WTC11 (cell line): Measurements from ENCODE around the gene TMEM63B. TPM values are rescaled to one million over a fixed set of nuclear protein-coding genes. Genes with fewer than 3 reads are reported as not detected.
"Not testable (repeated sequence)": the region's sequence is repeated elsewhere in the genome, so short reads cannot be mapped to it uniquely, and the experiment has no call there.

Experiments
- ATAC-seq: fragments of 200-7000 bp; cut with Tn5 transposase; 2 replicates; pipeline ENCODE4 v1.10.0; 2021; ENCODE audit warnings: mild to moderate bottlenecking, moderate library complexity
- CTCF ChIA-PET: fragments of 300-600 bp; sonication (Branson Sonifier 250); formaldehyde crosslinking; loops from one replicate; lab custom pipeline; 2021; ENCODE audit warnings: antibody characterized with exemption; lab: Charles Lee
- POLR2A ChIA-PET: fragments of 350-600 bp; sonication (Branson Sonifier 250); formaldehyde crosslinking; loops from one replicate; lab custom pipeline; 2021; ENCODE audit warnings: antibody characterized with exemption; lab: Charles Lee
- DNase-seq: peaks from one replicate; pipeline ENCODE4 v3.0.0; 2021; ENCODE audit warnings: low spot score
- H3K27ac Mint-ChIP-seq: 2 replicates; pipeline ENCODE4 v1.8.0; 2021; ENCODE audit warnings: mixed read lengths
- H3K27me3 Mint-ChIP-seq: 2 replicates; pipeline ENCODE4 v1.8.0; 2021; ENCODE audit warnings: low read depth, mild to moderate bottlenecking, moderate library complexity, mixed read lengths
- H3K36me3 Mint-ChIP-seq: 2 replicates; pipeline ENCODE4 v1.8.0; 2021; ENCODE audit warnings: mixed read lengths
- H3K4me1 Mint-ChIP-seq: 2 replicates; pipeline ENCODE4 v1.8.0; 2022; ENCODE audit warnings: mixed read lengths
- H3K4me3 Mint-ChIP-seq: 2 replicates; pipeline ENCODE4 v1.8.0; 2021; ENCODE audit warnings: mild to moderate bottlenecking, moderate library complexity, mixed read lengths
- H3K9me3 Mint-ChIP-seq: 2 replicates; pipeline ENCODE4 v1.8.0; 2021; ENCODE audit warnings: mixed read lengths
- AFF4 ChIP-seq: sonication (generic); formaldehyde crosslinking; IDR thresholded peaks from 2 replicates; pipeline ENCODE4 v1.8.1; 2023; ENCODE audit warnings: mild to moderate bottlenecking, missing genetic modification reagents, borderline replicate concordance
- E2F5 ChIP-seq: sonication (generic); formaldehyde crosslinking; IDR thresholded peaks from 2 replicates; pipeline ENCODE4 v1.8.1; 2022; ENCODE audit warnings: mild to moderate bottlenecking, moderate library complexity, missing genetic modification reagents
- GRHL2 ChIP-seq: fragments of 250-450 bp; sonication (Bioruptor Pico); IDR thresholded peaks from 2 replicates; pipeline ENCODE4 v1.8.0; 2022; ENCODE audit warnings: mild to moderate bottlenecking, moderate library complexity; ENCODE audit not compliant: insufficient replicate concordance, severe bottlenecking
- NR1H2 ChIP-seq: sonication (generic); formaldehyde crosslinking; IDR thresholded peaks from 2 replicates; pipeline ENCODE4 v1.9.0; 2021; ENCODE audit warnings: mild to moderate bottlenecking, moderate library complexity, missing genetic modification reagents
- PREB ChIP-seq: sonication (generic); formaldehyde crosslinking; IDR thresholded peaks from 2 replicates; pipeline ENCODE4 v1.8.1; 2022; ENCODE audit warnings: mild to moderate bottlenecking, missing genetic modification reagents, moderate library complexity, borderline replicate concordance
- STAT6 ChIP-seq: sonication (generic); formaldehyde crosslinking; conservative IDR thresholded peaks from 2 replicates; pipeline ENCODE4 v1.8.1; 2023; ENCODE audit warnings: mild to moderate bottlenecking, low read depth, missing genetic modification reagents, moderate library complexity
- TEAD1 ChIP-seq: sonication (generic); formaldehyde crosslinking; IDR thresholded peaks from 2 replicates; pipeline ENCODE4 v1.8.0; 2022; ENCODE audit warnings: mild to moderate bottlenecking, missing genetic modification reagents
- ZBTB21 ChIP-seq: sonication (generic); formaldehyde crosslinking; IDR thresholded peaks from 2 replicates; pipeline ENCODE4 v1.8.1; 2023; ENCODE audit warnings: mild to moderate bottlenecking, missing genetic modification reagents, borderline replicate concordance
- ZMAT4 ChIP-seq: fragments of 250-450 bp; sonication (Bioruptor Pico); IDR thresholded peaks from 2 replicates; pipeline ENCODE4 v1.9.0; 2021; ENCODE audit warnings: mild to moderate bottlenecking
- ZNF121 ChIP-seq: sonication (generic); formaldehyde crosslinking; IDR thresholded peaks from 2 replicates; pipeline ENCODE4 v1.8.0; 2023; ENCODE audit warnings: missing genetic modification reagents
- ZNF232 ChIP-seq: sonication (generic); formaldehyde crosslinking; IDR thresholded peaks from 2 replicates; pipeline ENCODE4 v1.8.0; 2022; ENCODE audit warnings: mild to moderate bottlenecking, missing genetic modification reagents
- ZNF281 ChIP-seq: sonication (generic); formaldehyde crosslinking; IDR thresholded peaks from 2 replicates; pipeline ENCODE4 v1.8.0; 2023; ENCODE audit warnings: mild to moderate bottlenecking, missing genetic modification reagents
- ZNF396 ChIP-seq: fragments of 250-450 bp; sonication (Bioruptor Pico); IDR thresholded peaks from 2 replicates; pipeline ENCODE4 v1.8.0; 2021; ENCODE audit warnings: mild to moderate bottlenecking, moderate library complexity, borderline replicate concordance
- ZNF416 ChIP-seq: fragments of 250-450 bp; sonication (Bioruptor Pico); IDR thresholded peaks from 2 replicates; pipeline ENCODE4 v1.9.0; 2021; ENCODE audit warnings: mild to moderate bottlenecking, inconsistent platforms
- total RNA-seq: library from RNA; stranded (reverse); gene quantifications from 3 replicates; pipeline ENCODE4 v1.2.3, GENCODE V29; 2021

Gene TMEM63B
- total RNA-seq, 1 experiment from 2014 or later: 72.8 TPM

GRCh38 chr6:44088827-44089590, 38.3 kb upstream of the TMEM63B start:
- Mint-ChIP-seq H3K9me3 (no peaks in the 10 kb centered on the region), H3K4me1 (peaks cover 7% of the 10 kb centered on the region), H3K36me3 (no peaks in the 10 kb centered on the region), H3K27ac (no peak overlapping the region), H3K4me3 (no peak overlapping the region), H3K27me3 (no peaks in the 10 kb centered on the region; the same call in 1 of the 2 replicates)
- no peak for TF ChIP-seq ZNF232
- no peak for TF ChIP-seq ZMAT4 (CRISPR knock-in tag)
- no peak for TF ChIP-seq ZNF416 (CRISPR knock-in tag)
- TF ChIP-seq ZNF396 (CRISPR knock-in tag): no peak
- no peak for TF ChIP-seq STAT6
- no peak for TF ChIP-seq NR1H2 (CRISPR knock-in tag)
- TF ChIP-seq AFF4 (CRISPR knock-in tag): no peak
- no peak for TF ChIP-seq GRHL2 (CRISPR knock-in tag)
- no peak for TF ChIP-seq E2F5
- ATAC-seq (no peak), DNase-seq (no peak)
- CTCF ChIA-PET: interaction anchor here (0.7 to 1.3 kb wide), 7 partner anchors 9 to 421 kb away, joined by 3 to 4 read pairs (median 3); no protein-coding TSS in a partner anchor
- POLR2A ChIA-PET: no interaction called here

GRCh38 chr6:44090465-44090864, 36.9 kb upstream of the TMEM63B start:
- ATAC-seq (no peak), DNase-seq (no peak)
- no peaks in the 10 kb centered on the region for H3K4me1 Mint-ChIP-seq
- no peak overlapping the region for H3K4me3 Mint-ChIP-seq
- H3K36me3 Mint-ChIP-seq: peaks cover 4% of the 10 kb centered on the region; the same call in 1 of the 2 replicates
- no peaks in the 10 kb centered on the region; the same call in 1 of the 2 replicates for H3K27me3 Mint-ChIP-seq
- H3K27ac Mint-ChIP-seq: no peak overlapping the region
- ChIA-PET CTCF (interaction anchor here (1.0 to 3.7 kb wide), 3 partner anchors 9 to 136 kb away, joined by 3 to 12 read pairs (median 4); no protein-coding TSS in a partner anchor), POLR2A (no interaction called here)
- TF ChIP-seq TEAD1 (CRISPR knock-in tag) (no peak), ZNF121 (CRISPR knock-in tag) (no peak), PREB (no peak), ZBTB21 (CRISPR knock-in tag) (no peak), ZNF281 (CRISPR knock-in tag) (no peak)
- no peaks in the 10 kb centered on the region for H3K9me3 Mint-ChIP-seq

- not testable (repeated sequence) for H3K9me3 Mint-ChIP-seq, DNase-seq, H3K4me1 Mint-ChIP-seq, H3K36me3 Mint-ChIP-seq, H3K27me3 Mint-ChIP-seq, ATAC-seq, H3K4me3 Mint-ChIP-seq, H3K27ac Mint-ChIP-seq
- ChIA-PET CTCF (interaction anchor here (3.7 kb wide), 1 partner anchor 12 kb away, joined by 12 read pairs; no protein-coding TSS in a partner anchor), POLR2A (interaction anchor here (0.7 kb wide), 1 partner anchor 1065 kb away, joined by 3 read pairs; no protein-coding TSS in a partner anchor)
Observed at GRCh38 chr6:44091356-44091755, 36.0 kb upstream of the TMEM63B start.
